H9 (cell line): ENCODE data around the gene GBP2. TPM values are rescaled to one million over a fixed set of nuclear protein-coding genes. Genes with fewer than 3 reads are reported as not detected.

ENCODE experiments used
- DNase-seq: peaks from one replicate; pipeline ENCODE4 v3.0.0-alpha.2; 2017
- H2AFZ ChIP-seq: one replicate; pipeline ENCODE4 v1.6.1; 2013; ENCODE audit warnings: mild to moderate bottlenecking, low read length, control low read depth, moderate library complexity
- H2AK5ac ChIP-seq: 2 replicates; pipeline ENCODE4 v1.6.1; 2013; ENCODE audit warnings: low read length, control low read depth, mixed read lengths; ENCODE audit not compliant: insufficient read length
- H2BK120ac ChIP-seq: one replicate; pipeline ENCODE4 v1.6.1; 2013; ENCODE audit warnings: low read depth, mild to moderate bottlenecking, low read length, control low read depth, inconsistent platforms; ENCODE audit not compliant: poor library complexity, severe bottlenecking
- H2BK12ac ChIP-seq: 2 replicates; pipeline ENCODE4 v1.6.1; 2013; ENCODE audit warnings: low read length, control low read depth, mixed read lengths, low read depth; ENCODE audit not compliant: insufficient read length
- H2BK15ac ChIP-seq: 2 replicates; pipeline ENCODE4 v1.6.1; 2013; ENCODE audit warnings: low read depth, low read length, control low read depth
- H2BK20ac ChIP-seq: one replicate; pipeline ENCODE4 v1.6.1; 2013; ENCODE audit warnings: low read depth, mild to moderate bottlenecking, low read length, control low read depth, inconsistent platforms; ENCODE audit not compliant: poor library complexity, severe bottlenecking
- H2BK5ac ChIP-seq: 2 replicates; pipeline ENCODE4 v1.6.1; 2013; ENCODE audit warnings: low read length, control low read depth, mixed read lengths; ENCODE audit not compliant: insufficient read length
- H3K14ac ChIP-seq: 2 replicates; pipeline ENCODE4 v1.6.1; 2013; ENCODE audit warnings: low read length, control low read depth; ENCODE audit not compliant: insufficient read depth
- H3K18ac ChIP-seq: 2 replicates; pipeline ENCODE4 v1.6.1; 2013; ENCODE audit warnings: low read depth, mild to moderate bottlenecking, mixed read lengths, low read length, control low read depth; ENCODE audit not compliant: insufficient read length
- H3K23ac ChIP-seq: 2 replicates; pipeline ENCODE4 v1.6.1; 2013; ENCODE audit warnings: low read length, control low read depth, mixed read lengths, low read depth; ENCODE audit not compliant: insufficient read length
- H3K23me2 ChIP-seq: 2 replicates; pipeline ENCODE4 v1.6.1; 2013; ENCODE audit warnings: low read depth, mild to moderate bottlenecking, mixed read lengths, low read length, control low read depth; ENCODE audit not compliant: insufficient read length, poor library complexity, severe bottlenecking
- H3K27ac ChIP-seq: 2 replicates; pipeline ENCODE4 v1.5.1; 2013; ENCODE audit warnings: low read length, control low read depth, mixed read lengths, low read depth; ENCODE audit not compliant: insufficient read length
- H3K27me3 ChIP-seq: 2 replicates; pipeline ENCODE4 v1.6.1; 2013; ENCODE audit warnings: low read length, control low read depth, inconsistent platforms; ENCODE audit not compliant: insufficient read depth
- H3K4ac ChIP-seq: 2 replicates; pipeline ENCODE4 v1.6.1; 2013; ENCODE audit warnings: low read depth, mild to moderate bottlenecking, control low read depth, inconsistent platforms, low read length, moderate library complexity
- H3K4me1 ChIP-seq: 2 replicates; pipeline ENCODE4 v1.6.1; 2013; ENCODE audit warnings: low read length, control low read depth, inconsistent platforms; ENCODE audit not compliant: insufficient read depth
- H3K4me2 ChIP-seq: 2 replicates; pipeline ENCODE4 v1.6.1; 2013; ENCODE audit warnings: low read length, control low read depth, mixed read lengths; ENCODE audit not compliant: insufficient read length, insufficient read depth
- H3K56ac ChIP-seq: 2 replicates; pipeline ENCODE4 v1.6.1; 2013; ENCODE audit warnings: low read depth, mild to moderate bottlenecking, mixed read lengths, low read length, control low read depth; ENCODE audit not compliant: insufficient read length
- H3K79me1 ChIP-seq: 2 replicates; pipeline ENCODE4 v1.6.1; 2013; ENCODE audit warnings: low read depth, mild to moderate bottlenecking, moderate library complexity, low read length, control low read depth, inconsistent platforms; ENCODE audit not compliant: insufficient read depth, poor library complexity, severe bottlenecking
- H3K79me2 ChIP-seq: 2 replicates; pipeline ENCODE4 v1.6.1; 2013; ENCODE audit warnings: low read length, control low read depth, inconsistent platforms; ENCODE audit not compliant: insufficient read depth
- H3K9ac ChIP-seq: 2 replicates; pipeline ENCODE4 v1.6.1; 2013; ENCODE audit warnings: low read length, control low read depth, mixed read lengths; ENCODE audit not compliant: insufficient read length; ENCODE audit errors: extremely low read depth
- H3K9me3 ChIP-seq: one replicate; pipeline ENCODE4 v1.6.1; 2013; ENCODE audit warnings: low read depth, low read length, inconsistent platforms; ENCODE audit not compliant: control insufficient read depth
- H3T11ph ChIP-seq: one replicate; pipeline ENCODE4 v1.6.1; 2013; ENCODE audit warnings: mild to moderate bottlenecking, low read length, control low read depth, inconsistent platforms
- H4K20me1 ChIP-seq: one replicate; pipeline ENCODE4 v1.6.1; 2013; ENCODE audit not compliant: control insufficient read depth, insufficient read length, insufficient read depth
- H4K5ac ChIP-seq: 2 replicates; pipeline ENCODE4 v1.6.1; 2013; ENCODE audit warnings: low read depth, mild to moderate bottlenecking, mixed read lengths, low read length, control low read depth; ENCODE audit not compliant: insufficient read length
- H4K8ac ChIP-seq: replicated peaks from 2 replicates; pipeline ENCODE4 v1.6.1; 2013; ENCODE audit warnings: low read length, control low read depth, mixed read lengths, low read depth; ENCODE audit not compliant: insufficient read length
- H4K91ac ChIP-seq: 2 replicates; pipeline ENCODE4 v1.6.1; 2013; ENCODE audit warnings: low read depth, mild to moderate bottlenecking, moderate library complexity, mixed read lengths, low read length, control low read depth; ENCODE audit not compliant: insufficient read length
- H3K27ac Mint-ChIP-seq, 3 experiments: 2 replicates in 2 of 3; 3 replicates in 1 of 3; pipeline ENCODE4 v1.8.0; 2020 to 2021; ENCODE audit warnings: mixed read lengths in 3 of 3, mild to moderate bottlenecking in 1 of 3, moderate library complexity in 1 of 3
- H3K27me3 Mint-ChIP-seq: 2 replicates; pipeline ENCODE4 v1.8.0; 2021; ENCODE audit warnings: low read depth, mild to moderate bottlenecking, moderate library complexity, mixed read lengths
- H3K36me3 Mint-ChIP-seq, 3 experiments: 2 replicates in 2 of 3; 3 replicates in 1 of 3; pipeline ENCODE4 v1.8.0; 2020 to 2021; ENCODE audit warnings: low read depth in 3 of 3, mixed read lengths in 3 of 3; ENCODE audit not compliant: insufficient read depth in 1 of 3
- H3K4me1 Mint-ChIP-seq, 2 experiments: 2 replicates each; pipeline ENCODE4 v1.8.0; 2020; ENCODE audit warnings: mixed read lengths in 2 of 2
- H3K4me3 Mint-ChIP-seq, 2 experiments: 2 replicates in 1 of 2; 3 replicates in 1 of 2; pipeline ENCODE4 v1.8.0; 2020 to 2021; ENCODE audit warnings: mild to moderate bottlenecking in 2 of 2, mixed read lengths in 2 of 2, moderate library complexity in 1 of 2
- H3K9me3 Mint-ChIP-seq, 2 experiments: 2 replicates in 1 of 2; 3 replicates in 1 of 2; pipeline ENCODE4 v1.8.0; 2020; ENCODE audit warnings: mild to moderate bottlenecking in 2 of 2, mixed read lengths in 2 of 2, moderate library complexity in 1 of 2
- WGBS: extraction: QIAGEN DNeasy Blood & Tissue Kit; methylation state at CpG from one replicate; pipeline ENCODE4 v1.1.7; 2013; ENCODE audit warnings: missing lambda C conversion rate, low lambda C conversion rate, mixed read lengths; ENCODE audit not compliant: insufficient read length; ENCODE audit errors: extremely low coverage; 5-methylcytosine and 5-hydroxymethylcytosine counted together
- total RNA-seq: library from RNA; stranded (reverse); gene quantifications from 2 replicates; pipeline ENCODE4 v1.2.1, GENCODE V29; 2021
- TF ChIP-seq, protein P1 (sequence below): fragments of 200-600 bp; sonication (generic); conservative IDR thresholded peaks from 3 replicates; pipeline ENCODE4 v1.8.0; 2021; ENCODE audit warnings: antibody characterized with exemption, mild to moderate bottlenecking

GBP2 gene
- total RNA-seq, 1 experiment from 2014 or later = not detected

DNA sequence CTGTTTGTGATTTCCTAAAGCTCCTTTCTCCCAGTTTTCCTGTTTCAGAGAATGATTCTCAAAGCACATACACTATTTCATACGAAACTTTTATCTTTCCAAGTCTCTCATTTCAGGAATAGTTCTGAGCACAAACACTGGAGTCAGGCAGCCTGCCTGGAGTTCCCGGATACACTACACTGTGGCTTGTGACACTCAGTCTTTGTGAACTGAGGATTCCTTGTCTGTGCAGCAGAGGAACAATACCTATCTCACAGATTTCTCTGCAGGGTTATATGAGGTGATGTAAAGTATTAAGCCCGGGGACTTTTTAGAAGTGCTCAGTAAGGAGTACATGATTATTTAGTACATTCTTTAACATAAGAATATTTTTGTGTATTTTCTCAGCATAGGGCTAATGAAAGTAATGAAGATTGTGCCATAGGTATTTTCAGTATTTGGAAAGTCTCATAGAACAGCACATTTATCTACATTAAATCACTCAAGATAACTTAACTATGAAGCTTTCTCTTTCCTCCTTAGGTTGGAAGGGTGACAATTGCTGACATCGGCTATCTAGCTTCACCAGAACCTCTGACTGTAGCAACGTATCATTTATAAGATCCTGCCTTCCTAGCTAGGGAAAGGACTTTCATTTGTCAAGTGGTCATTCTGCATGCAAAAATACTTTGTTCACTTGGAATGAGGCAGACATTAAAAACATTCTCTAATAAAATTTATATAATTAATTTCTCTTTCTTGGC lies 12.9 kb downstream of the GBP2 start:
- Mint-ChIP-seq H3K36me3 (no peaks in the 10 kb centered on the region), H3K4me1 (no peaks in the 10 kb centered on the region), H3K27me3 (no peaks in the 10 kb centered on the region), H3K27ac (no peak overlapping the region), H3K9me3 (no peaks in the 10 kb centered on the region), H3K4me3 (no peak overlapping the region)
- Histone ChIP-seq H3K27me3 (no peaks in the 10 kb centered on the region), H4K91ac (no peak overlapping the region), H3K27ac (no peak overlapping the region), H3K79me1 (no peaks in the 10 kb centered on the region), H3K9me3 (no peaks in the 10 kb centered on the region), H3K4ac (no peak overlapping the region), H4K8ac (no peak overlapping the region), H2BK15ac (no peak overlapping the region), H2BK120ac (no peak overlapping the region), H3K4me2 (no peak overlapping the region), H3K79me2 (no peaks in the 10 kb centered on the region), H4K5ac (no peak overlapping the region), H2AK5ac (no peak overlapping the region), H3T11ph (no peak overlapping the region), H2BK12ac (no peak overlapping the region), H2BK5ac (no peak overlapping the region), H3K4me1 (no peaks in the 10 kb centered on the region), H3K9ac (no peak overlapping the region), H3K14ac (no peak overlapping the region), H3K18ac (no peak overlapping the region), H3K56ac (no peak overlapping the region), H3K23ac (no peak overlapping the region), H2AFZ (no peak overlapping the region), H4K20me1 (no peaks in the 10 kb centered on the region), H3K23me2 (no peaks in the 10 kb centered on the region), H2BK20ac (no peak overlapping the region)
- no peak for DNase-seq
- WGBS = no CpG with 5 or more reads among the region's 5 CpGs
- TF ChIP-seq, protein P1, sequence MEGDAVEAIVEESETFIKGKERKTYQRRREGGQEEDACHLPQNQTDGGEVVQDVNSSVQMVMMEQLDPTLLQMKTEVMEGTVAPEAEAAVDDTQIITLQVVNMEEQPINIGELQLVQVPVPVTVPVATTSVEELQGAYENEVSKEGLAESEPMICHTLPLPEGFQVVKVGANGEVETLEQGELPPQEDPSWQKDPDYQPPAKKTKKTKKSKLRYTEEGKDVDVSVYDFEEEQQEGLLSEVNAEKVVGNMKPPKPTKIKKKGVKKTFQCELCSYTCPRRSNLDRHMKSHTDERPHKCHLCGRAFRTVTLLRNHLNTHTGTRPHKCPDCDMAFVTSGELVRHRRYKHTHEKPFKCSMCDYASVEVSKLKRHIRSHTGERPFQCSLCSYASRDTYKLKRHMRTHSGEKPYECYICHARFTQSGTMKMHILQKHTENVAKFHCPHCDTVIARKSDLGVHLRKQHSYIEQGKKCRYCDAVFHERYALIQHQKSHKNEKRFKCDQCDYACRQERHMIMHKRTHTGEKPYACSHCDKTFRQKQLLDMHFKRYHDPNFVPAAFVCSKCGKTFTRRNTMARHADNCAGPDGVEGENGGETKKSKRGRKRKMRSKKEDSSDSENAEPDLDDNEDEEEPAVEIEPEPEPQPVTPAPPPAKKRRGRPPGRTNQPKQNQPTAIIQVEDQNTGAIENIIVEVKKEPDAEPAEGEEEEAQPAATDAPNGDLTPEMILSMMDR = no peak
